ENCODE results near the gene RAB24. TPM values are rescaled to one million over a fixed set of nuclear protein-coding genes. Genes with fewer than 3 reads are reported as not detected.

RAB24 gene
- total RNA-seq, 1 donor from 2014 or later: 23.1 TPM

GRCh38 chr5:177333420-177334154 lies 30.1 kb upstream of the RAB24 start:
- DNase-seq (ENCODE audit: low spot score): no peak

GRCh38 chr5:177332896-177333260 lies 29.4 kb upstream of the RAB24 start:
- no peak for DNase-seq (ENCODE audit: low spot score)

GRCh38 chr5:177332031-177332895 lies 28.7 kb upstream of the RAB24 start:
- no peak for DNase-seq (ENCODE audit: low spot score)

GRCh38 chr5:177330991-177331842 lies 27.7 kb upstream of the RAB24 start:
- DNase-seq (ENCODE audit: low spot score): no peak

- DNase-seq (ENCODE audit: low spot score): no peak
Measured at GRCh38 chr5:177329883-177330282, 26.4 kb upstream of the RAB24 start.

GRCh38 chr5:177328545-177329231 lies 25.2 kb upstream of the RAB24 start:
- DNase-seq (ENCODE audit: low spot score): no peak

- DNase-seq (ENCODE audit: low spot score): no peak
Measured at GRCh38 chr5:177327539-177328522, 24.3 kb upstream of the RAB24 start.

- DNase-seq (ENCODE audit: low spot score): no peak
Measured at GRCh38 chr5:177325868-177326381, 22.4 kb upstream of the RAB24 start.

- DNase-seq (ENCODE audit: low spot score): no peak
Measured at GRCh38 chr5:177320879-177321278, 17.4 kb upstream of the RAB24 start.

GRCh38 chr5:177319913-177320588 lies 16.5 kb upstream of the RAB24 start:
- DNase-seq (ENCODE audit: low spot score): no peak

GRCh38 chr5:177317959-177318377 lies 14.4 kb upstream of the RAB24 start:
- no peak for DNase-seq (ENCODE audit: low spot score)

GRCh38 chr5:177316005-177316404 lies 12.5 kb upstream of the RAB24 start:
- no peak for DNase-seq (ENCODE audit: low spot score)

GRCh38 chr5:177315411-177315810 lies 11.9 kb upstream of the RAB24 start:
- no peak for DNase-seq (ENCODE audit: low spot score)

- DNase-seq (ENCODE audit: low spot score): no peak
Measured at GRCh38 chr5:177314376-177315342, 11.1 kb upstream of the RAB24 start.

- DNase-seq (ENCODE audit: low spot score): no peak
Measured at GRCh38 chr5:177313561-177314259, 10.2 kb upstream of the RAB24 start.

- DNase-seq (ENCODE audit: low spot score): no peak
Measured at GRCh38 chr5:177312649-177313181, 9.2 kb upstream of the RAB24 start.

Data from mesenteric fat pad (tissue), 1 donor.